ENCODE data around the gene DMRT1.

DMRT1 gene

GRCh38 chr9:922171-922570 lies 80.7 kb downstream of the DMRT1 start:
- no peak for DNase-seq

GRCh38 chr9:922731-923130 lies 81.2 kb downstream of the DMRT1 start:
- DNase-seq, result no peak

GRCh38 chr9:926976-927375 lies 85.5 kb downstream of the DMRT1 start:
- no peak for DNase-seq

GRCh38 chr9:928363-929042 lies 87.0 kb downstream of the DMRT1 start:
- no peak for DNase-seq

GRCh38 chr9:929719-930118 lies 88.2 kb downstream of the DMRT1 start:
- no peak for DNase-seq

GRCh38 chr9:933356-933755 lies 91.9 kb downstream of the DMRT1 start:
- no peak for DNase-seq

GRCh38 chr9:935348-935965 lies 94.0 kb downstream of the DMRT1 start:
- no peak for DNase-seq

GRCh38 chr9:942805-943580 lies 101.5 kb downstream of the DMRT1 start:
- DNase-seq, result no peak

GRCh38 chr9:947985-948384 lies 106.5 kb downstream of the DMRT1 start:
- no peak for DNase-seq

- DNase-seq, result no peak
These were observed 107.0 kb downstream of the DMRT1 start for GRCh38 chr9:948497-948896.

GRCh38 chr9:950139-950538 lies 108.6 kb downstream of the DMRT1 start:
- DNase-seq, result no peak

GRCh38 chr9:952546-952945 lies 111.0 kb downstream of the DMRT1 start:
- no peak for DNase-seq

- DNase-seq, result no peak
These were observed 117.6 kb downstream of the DMRT1 start for GRCh38 chr9:959105-959504.

- DNase-seq, result no peak
These were observed 118.4 kb downstream of the DMRT1 start for GRCh38 chr9:959914-960313.

GRCh38 chr9:962023-962422 lies 120.5 kb downstream of the DMRT1 start:
- DNase-seq, result no peak

- no peak for DNase-seq
These were observed 124.0 kb downstream of the DMRT1 start for GRCh38 chr9:965497-965896.

GRCh38 chr9:966870-967269 lies 125.4 kb downstream of the DMRT1 start:
- DNase-seq, result no peak

GRCh38 chr9:967436-967835 lies 125.9 kb downstream of the DMRT1 start:
- no peak for DNase-seq

- DNase-seq, result no peak
These were observed 126.6 kb downstream of the DMRT1 start for GRCh38 chr9:967903-968641.

- DNase-seq, result no peak
These were observed 128.0 kb downstream of the DMRT1 start for GRCh38 chr9:969310-970150.

Data from nucleus accumbens (tissue), 56 donors.